Upper lobe of left lung (tissue), 4 donors: Measurements from ENCODE around the gene VGLL3.

Source experiments
- POLR2A ChIP-seq, 4 donors: fragments of 450-650 bp; IDR thresholded peaks; one replicate each; pipeline ENCODE4 v1.5.1; 2016 to 2017; ENCODE audit warnings: antibody characterized with exemption in 4 of 4, mild to moderate bottlenecking in 2 of 4
- TF ChIP-seq, protein P1 (sequence below), 6 experiments: fragments of 450-650 bp in 4 of 6; fragments of 200-600 bp in 2 of 6; sonication (generic) in 2 of 6; IDR thresholded peaks; one replicate each; pipeline ENCODE4 v1.5.1; 2016 to 2019; ENCODE audit warnings: antibody characterized with exemption in 6 of 6

DNA sequence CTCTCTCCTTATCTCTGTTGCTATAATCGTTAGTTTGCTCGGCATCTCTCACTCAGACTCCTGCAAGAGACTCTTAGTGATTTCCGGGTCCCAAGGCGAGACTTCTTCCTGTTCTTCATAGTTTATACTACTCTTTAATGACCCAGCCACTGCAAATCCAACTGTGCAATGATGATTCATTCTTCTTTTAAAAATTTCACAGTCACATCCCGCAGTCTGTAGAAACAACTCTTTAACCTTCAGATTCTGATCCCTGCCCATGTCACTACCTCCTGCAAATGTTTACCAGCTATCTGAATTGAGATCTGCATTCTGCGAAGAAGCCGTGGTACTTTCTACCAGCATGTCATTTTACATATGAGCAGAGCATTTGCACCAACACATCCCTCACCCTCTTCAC lies 2.8 kb upstream of the VGLL3 start:
- TF ChIP-seq, protein P1, sequence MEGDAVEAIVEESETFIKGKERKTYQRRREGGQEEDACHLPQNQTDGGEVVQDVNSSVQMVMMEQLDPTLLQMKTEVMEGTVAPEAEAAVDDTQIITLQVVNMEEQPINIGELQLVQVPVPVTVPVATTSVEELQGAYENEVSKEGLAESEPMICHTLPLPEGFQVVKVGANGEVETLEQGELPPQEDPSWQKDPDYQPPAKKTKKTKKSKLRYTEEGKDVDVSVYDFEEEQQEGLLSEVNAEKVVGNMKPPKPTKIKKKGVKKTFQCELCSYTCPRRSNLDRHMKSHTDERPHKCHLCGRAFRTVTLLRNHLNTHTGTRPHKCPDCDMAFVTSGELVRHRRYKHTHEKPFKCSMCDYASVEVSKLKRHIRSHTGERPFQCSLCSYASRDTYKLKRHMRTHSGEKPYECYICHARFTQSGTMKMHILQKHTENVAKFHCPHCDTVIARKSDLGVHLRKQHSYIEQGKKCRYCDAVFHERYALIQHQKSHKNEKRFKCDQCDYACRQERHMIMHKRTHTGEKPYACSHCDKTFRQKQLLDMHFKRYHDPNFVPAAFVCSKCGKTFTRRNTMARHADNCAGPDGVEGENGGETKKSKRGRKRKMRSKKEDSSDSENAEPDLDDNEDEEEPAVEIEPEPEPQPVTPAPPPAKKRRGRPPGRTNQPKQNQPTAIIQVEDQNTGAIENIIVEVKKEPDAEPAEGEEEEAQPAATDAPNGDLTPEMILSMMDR (IDR thresholded peaks at IDR 0.05): no peak
- no peak for TF ChIP-seq POLR2A (IDR thresholded peaks at IDR 0.05)
